HepG2 (cell line): ENCODE data around the gene RNASE4. TPM values are rescaled to one million over a fixed set of nuclear protein-coding genes. Genes with fewer than 3 reads are reported as not detected.

Experiments
- ARID3A ChIP-seq: IDR thresholded peaks from 2 replicates; pipeline ENCODE4 v1.6.1; 2012; ENCODE audit warnings: low read depth, low read length, improper control_type of control experiment
- CENPT ChIP-seq: sonication (generic); formaldehyde crosslinking; IDR thresholded peaks from 2 replicates; pipeline ENCODE4 v1.8.0; 2022; ENCODE audit warnings: low read depth, mild to moderate bottlenecking, moderate library complexity, missing genetic modification reagents
- FOXA1 ChIP-seq, 2 experiments: fragments of 450-650 bp in 1 of 2; sonication (generic) in 1 of 2; formaldehyde crosslinking in 1 of 2; IDR thresholded peaks; 2 replicates each; pipeline versions ENCODE4 v1.4.0 to v1.6.1; 2016 to 2020; ENCODE audit warnings: missing genetic modification reagents in 1 of 2
- GATA4 ChIP-seq: sonication (generic); IDR thresholded peaks from 2 replicates; pipeline ENCODE4 v1.6.1; 2016; ENCODE audit warnings: antibody characterized with exemption, low read depth, borderline replicate concordance
- GPBP1L1 ChIP-seq: sonication (generic); formaldehyde crosslinking; IDR thresholded peaks from 2 replicates; pipeline ENCODE4 v1.5.0; 2020; ENCODE audit warnings: mild to moderate bottlenecking, missing genetic modification reagents
- HDAC6 ChIP-seq: fragments of 200-600 bp; sonication (generic); IDR thresholded peaks from 2 replicates; pipeline ENCODE4 v1.7.0; 2017; ENCODE audit warnings: mild to moderate bottlenecking, antibody characterized with exemption, low read length, low read depth
- KMT2A ChIP-seq: sonication (generic); formaldehyde crosslinking; IDR thresholded peaks from 2 replicates; pipeline ENCODE4 v1.4.0; 2020; ENCODE audit warnings: missing genetic modification reagents
- MEIS1 ChIP-seq: sonication (generic); formaldehyde crosslinking; IDR thresholded peaks from 2 replicates; pipeline ENCODE4 v1.9.0; 2021; ENCODE audit warnings: mild to moderate bottlenecking, missing genetic modification reagents, moderate library complexity, borderline replicate concordance
- NCOR1 ChIP-seq: fragments of 200-600 bp; sonication (generic); IDR thresholded peaks from 2 replicates; pipeline ENCODE4 v1.7.0; 2017; ENCODE audit warnings: antibody characterized with exemption, low read length, borderline replicate concordance
- NFE2 ChIP-seq: sonication (generic); formaldehyde crosslinking; IDR thresholded peaks from 2 replicates; pipeline ENCODE4 v1.4.0; 2020; ENCODE audit warnings: missing genetic modification reagents
- PHB2 ChIP-seq: fragments of 450-650 bp; IDR thresholded peaks from 2 replicates; pipeline ENCODE4 v1.6.1; 2018; ENCODE audit not compliant: partially characterized antibody
- RBM22 ChIP-seq: fragments of 200-400 bp; formaldehyde crosslinking; optimal IDR thresholded peaks from 2 replicates; pipeline ENCODE3; 2017; ENCODE audit warnings: mild to moderate bottlenecking, low read length, moderate library complexity
- STAT6 ChIP-seq: sonication (generic); formaldehyde crosslinking; IDR thresholded peaks from 2 replicates; pipeline ENCODE4 v1.4.0; 2020; ENCODE audit warnings: missing genetic modification reagents, mild to moderate bottlenecking, borderline replicate concordance
- TCF7 ChIP-seq: sonication (generic); IDR thresholded peaks from 2 replicates; pipeline ENCODE4 v1.6.1; 2016; ENCODE audit warnings: antibody characterized with exemption, low read depth
- USF2 ChIP-seq, 2 experiments: sonication (generic) in 1 of 2; formaldehyde crosslinking in 1 of 2; IDR thresholded peaks; 2 replicates each; pipeline versions ENCODE4 v1.5.1 to v1.6.1; 2011 to 2020; ENCODE audit warnings: borderline replicate concordance in 1 of 2, low read depth in 1 of 2, low read length in 1 of 2, mild to moderate bottlenecking in 1 of 2, missing genetic modification reagents in 1 of 2, moderate library complexity in 1 of 2
- ZNF253 ChIP-seq: sonication (generic); formaldehyde crosslinking; IDR thresholded peaks from 2 replicates; pipeline ENCODE4 v1.8.0; 2022; ENCODE audit warnings: mild to moderate bottlenecking, missing genetic modification reagents, borderline replicate concordance
- ZNF556 ChIP-seq: sonication (generic); formaldehyde crosslinking; IDR thresholded peaks from 2 replicates; pipeline ENCODE4 v1.4.0; 2020; ENCODE audit warnings: mild to moderate bottlenecking, missing genetic modification reagents, borderline replicate concordance
- ZNF614 ChIP-seq: IDR thresholded peaks from 2 replicates; pipeline ENCODE4 v1.6.1; 2018; ENCODE audit warnings: missing biosample characterization, missing genetic modification reagents, inconsistent platforms, borderline replicate concordance
- ZNF746 ChIP-seq: sonication (generic); formaldehyde crosslinking; IDR thresholded peaks from 2 replicates; pipeline ENCODE4 v1.8.0; 2022; ENCODE audit warnings: mild to moderate bottlenecking, missing genetic modification reagents
- ZNF777 ChIP-seq: sonication (generic); formaldehyde crosslinking; IDR thresholded peaks from 2 replicates; pipeline ENCODE4 v1.4.0; 2020; ENCODE audit warnings: missing genetic modification reagents
- ZNF780A ChIP-seq: sonication (generic); formaldehyde crosslinking; IDR thresholded peaks from 2 replicates; pipeline ENCODE4 v1.8.0; 2022; ENCODE audit warnings: mild to moderate bottlenecking, missing genetic modification reagents, moderate library complexity
- polyA plus RNA-seq, 8 experiments: library from polyadenylated mRNA; depleted of rRNA in 3 of 8; stranded (reverse) in 7 of 8; unstranded in 1 of 8; fragments of >200 nt; fragmentation: Illumina TruSeq in 4 of 8; extraction: Trizol in 4 of 8; gene quantifications; 2 replicates each; pipeline versions ENCODE4 v1.2.1 to v1.2.3, GENCODE V29; 2011 to 2016; ENCODE audit warnings: low read depth in 4 of 8, missing spikeins in 1 of 8, mixed read lengths in 1 of 8; ENCODE audit not compliant: insufficient read depth in 1 of 8
- total RNA-seq, 5 experiments: library from RNA; depleted of rRNA; stranded (reverse); fragments of >200 nt; fragmentation: Illumina TruSeq; extraction: Trizol; gene quantifications; 2 replicates each; pipeline ENCODE4 v1.2.3, GENCODE V29; 2016; ENCODE audit warnings: low read depth in 1 of 5

The RNASE4 gene
- total and polyA plus RNA-seq, 2 of the 13 experiments (the other 11 are each of a cell fraction or from before 2014, with no cell fraction given), result 109 to 983 TPM

DNA sequence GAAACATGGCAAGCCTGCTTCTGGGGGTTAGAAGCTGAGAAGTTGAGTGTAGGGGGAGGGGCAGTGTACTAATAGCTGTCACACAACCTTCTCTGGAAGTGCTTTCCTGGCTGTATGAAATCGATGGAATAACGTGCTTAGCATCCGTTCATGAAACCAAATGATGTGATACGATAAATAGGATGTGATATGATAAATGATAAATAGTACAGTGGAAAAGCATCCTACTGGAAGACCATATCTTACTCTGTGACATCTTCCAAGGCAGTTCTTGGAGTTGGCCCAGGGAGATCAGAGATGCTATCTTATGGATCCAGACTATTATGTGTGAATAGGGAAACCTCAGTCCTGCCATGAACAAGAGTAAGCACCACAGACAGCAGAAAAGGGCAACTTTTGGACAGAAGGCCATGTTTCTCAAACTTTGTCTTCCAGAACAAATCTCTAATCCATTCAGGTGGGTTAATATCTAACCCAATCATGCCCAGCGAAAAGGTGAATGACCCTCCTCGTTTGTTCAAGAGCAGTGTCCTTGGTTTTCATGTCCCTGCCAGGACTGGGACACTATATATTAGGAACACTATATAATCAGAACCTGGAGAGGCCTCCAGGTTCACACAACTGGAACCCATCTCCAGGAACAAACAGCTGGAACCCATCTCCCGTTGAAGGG lies 3.9 kb downstream of the RNASE4 start, which contains the start of gene ANG (continued):
- TF ChIP-seq TCF7 (0 out of 2 replicates have a peak, but pooled peaks have one; percentile 30), ARID3A (peak; percentile 67), FOXA1 (IDR thresholded peaks at IDR 0.05) (no peak), FOXA1 (CRISPR knock-in tag; IDR thresholded peaks at IDR 0.05) (peak; percentile 6; the same call in 1 of the 2 replicates), PHB2 (no peak), ZNF777 (no peak), USF2 (IDR thresholded peaks at IDR 0.05; ENCODE audit: low read depth, low read length) (no peak), USF2 (CRISPR knock-in tag; IDR thresholded peaks at IDR 0.05; ENCODE audit: borderline replicate concordance) (no peak), MEIS1 (CRISPR knock-in tag) (no peak), ZNF556 (no peak), ZNF746 (CRISPR knock-in tag) (no peak), CENPT (CRISPR knock-in tag) (no peak), KMT2A (0 out of 2 replicates have a peak, but pooled peaks have one; percentile 31), GPBP1L1 (CRISPR knock-in tag) (no peak), ZNF253 (no peak), NFE2 (CRISPR knock-in tag) (no peak), STAT6 (no peak), GATA4 (no peak), NCOR1 (no peak), RBM22 (no peak), ZNF614 (CRISPR knock-in tag) (no peak), HDAC6 (no peak), ZNF780A (CRISPR knock-in tag) (peak; percentile 74; the same call in 1 of the 2 replicates)
